DOHH2 (cell line): ENCODE data around the gene ADORA3.

Source experiments
- H3F3A ChIP-seq: fragments of 200-600 bp; sonication (generic), shearing (Covaris generic); 2 replicates; pipeline ENCODE4 v1.6.0; 2016; ENCODE audit warnings: antibody characterized with exemption, mild to moderate bottlenecking; ENCODE audit not compliant: control insufficient read depth, insufficient read depth
- H3K27ac ChIP-seq: fragments of 200-600 bp; sonication (generic); 2 replicates; pipeline ENCODE4 v1.5.1; 2014; ENCODE audit warnings: low read depth, mild to moderate bottlenecking, low read length, moderate library complexity
- H3K27me3 ChIP-seq: fragments of 200-600 bp; sonication (generic); 2 replicates; pipeline ENCODE4 v1.6.1; 2014; ENCODE audit warnings: mild to moderate bottlenecking, low read length, mixed read lengths; ENCODE audit not compliant: control insufficient read depth
- H3K36me3 ChIP-seq: fragments of 200-600 bp; sonication (generic); 2 replicates; pipeline ENCODE4 v1.6.1; 2014; ENCODE audit warnings: mild to moderate bottlenecking, low read length, moderate library complexity, mixed read lengths; ENCODE audit not compliant: control insufficient read depth
- H3K4me1 ChIP-seq: fragments of 200-600 bp; sonication (generic); 2 replicates; pipeline ENCODE4 v1.6.1; 2014; ENCODE audit warnings: mild to moderate bottlenecking, low read length, mixed read lengths; ENCODE audit not compliant: control insufficient read depth
- H3K4me2 ChIP-seq: fragments of 200-600 bp; sonication (generic); 2 replicates; pipeline ENCODE4 v1.6.0; 2014; ENCODE audit warnings: mild to moderate bottlenecking, low read length, moderate library complexity
- H3K4me3 ChIP-seq: fragments of 200-600 bp; sonication (generic); 2 replicates; pipeline ENCODE4 v1.5.1; 2014; ENCODE audit warnings: mild to moderate bottlenecking, low read length, mixed read lengths
- H3K79me2 ChIP-seq: fragments of 200-600 bp; sonication (generic); 2 replicates; pipeline ENCODE4 v1.6.1; 2014; ENCODE audit warnings: mild to moderate bottlenecking, low read length, mixed read lengths; ENCODE audit not compliant: control insufficient read depth
- H3K9me2 ChIP-seq: fragments of 200-600 bp; sonication (generic); replicated peaks from 2 replicates; pipeline ENCODE4 v1.6.1; 2014; ENCODE audit warnings: mild to moderate bottlenecking, low read length, mixed read lengths; ENCODE audit not compliant: control insufficient read depth
- H3K9me3 ChIP-seq: fragments of 200-600 bp; sonication (generic); 2 replicates; pipeline ENCODE4 v1.6.1; 2014; ENCODE audit warnings: antibody characterized with exemption, low read length, mixed read lengths; ENCODE audit not compliant: control insufficient read depth, insufficient read depth
- H4K20me1 ChIP-seq: fragments of 200-600 bp; sonication (generic); 2 replicates; pipeline ENCODE4 v1.6.0; 2014; ENCODE audit warnings: low read depth, mild to moderate bottlenecking, antibody characterized with exemption, low read length, moderate library complexity; ENCODE audit not compliant: control insufficient read depth, insufficient read depth
- EZH2phosphoT487 ChIP-seq: fragments of 200-600 bp; sonication (generic); IDR thresholded peaks from 2 replicates; pipeline ENCODE4 v1.6.1; 2017; ENCODE audit warnings: borderline replicate concordance, mild to moderate bottlenecking, antibody characterized with exemption, low read length, moderate library complexity, mixed read lengths
- TF ChIP-seq, protein P1 (sequence below): fragments of 200-600 bp; sonication (generic); IDR thresholded peaks from one replicate; pipeline ENCODE4 v1.5.1; 2014; ENCODE audit warnings: antibody characterized with exemption, mild to moderate bottlenecking, low read depth, low read length; ENCODE audit not compliant: poor library complexity, severe bottlenecking

Gene ADORA3

DNA sequence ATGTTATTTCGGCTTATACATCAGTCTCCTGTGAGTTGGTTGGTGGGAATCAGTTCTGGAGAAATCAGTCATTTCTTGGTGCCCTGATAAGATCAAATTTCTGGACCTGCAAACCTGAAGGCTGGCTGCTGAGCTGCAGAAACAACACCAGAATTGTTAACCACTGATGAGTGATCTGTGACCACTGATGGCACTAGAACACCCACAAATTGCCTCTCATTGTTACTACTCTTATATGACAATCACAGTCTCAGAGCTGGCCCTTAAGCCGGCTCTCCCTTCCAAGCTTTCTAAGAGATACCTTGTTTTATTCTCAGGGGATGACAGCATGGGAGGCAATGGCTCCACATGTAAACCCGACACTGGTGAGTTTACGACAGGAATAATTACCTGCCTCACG, 27.7 kb downstream of the ADORA3 start:
- Histone ChIP-seq H3K4me1 (peaks cover 56% of the 10 kb centered on the region), H3K4me3 (0 out of 2 replicates have a peak overlapping the region, but pooled peaks have one; percentile 0), H4K20me1 (no peaks in the 10 kb centered on the region), H3K9me2 (no peaks in the 10 kb centered on the region), H3K79me2 (no peaks in the 10 kb centered on the region), H3K36me3 (peaks cover 4% of the 10 kb centered on the region; the same call in 1 of the 2 replicates), H3K9me3 (no peaks in the 10 kb centered on the region), H3F3A (peaks cover 10% of the 10 kb centered on the region), H3K4me2 (peak overlapping the region; percentile 66), H3K27ac (no peak overlapping the region), H3K27me3 (no peaks in the 10 kb centered on the region)
- TF ChIP-seq, protein P1, sequence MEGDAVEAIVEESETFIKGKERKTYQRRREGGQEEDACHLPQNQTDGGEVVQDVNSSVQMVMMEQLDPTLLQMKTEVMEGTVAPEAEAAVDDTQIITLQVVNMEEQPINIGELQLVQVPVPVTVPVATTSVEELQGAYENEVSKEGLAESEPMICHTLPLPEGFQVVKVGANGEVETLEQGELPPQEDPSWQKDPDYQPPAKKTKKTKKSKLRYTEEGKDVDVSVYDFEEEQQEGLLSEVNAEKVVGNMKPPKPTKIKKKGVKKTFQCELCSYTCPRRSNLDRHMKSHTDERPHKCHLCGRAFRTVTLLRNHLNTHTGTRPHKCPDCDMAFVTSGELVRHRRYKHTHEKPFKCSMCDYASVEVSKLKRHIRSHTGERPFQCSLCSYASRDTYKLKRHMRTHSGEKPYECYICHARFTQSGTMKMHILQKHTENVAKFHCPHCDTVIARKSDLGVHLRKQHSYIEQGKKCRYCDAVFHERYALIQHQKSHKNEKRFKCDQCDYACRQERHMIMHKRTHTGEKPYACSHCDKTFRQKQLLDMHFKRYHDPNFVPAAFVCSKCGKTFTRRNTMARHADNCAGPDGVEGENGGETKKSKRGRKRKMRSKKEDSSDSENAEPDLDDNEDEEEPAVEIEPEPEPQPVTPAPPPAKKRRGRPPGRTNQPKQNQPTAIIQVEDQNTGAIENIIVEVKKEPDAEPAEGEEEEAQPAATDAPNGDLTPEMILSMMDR = no peak
- no peak for TF ChIP-seq EZH2phosphoT487

DNA sequence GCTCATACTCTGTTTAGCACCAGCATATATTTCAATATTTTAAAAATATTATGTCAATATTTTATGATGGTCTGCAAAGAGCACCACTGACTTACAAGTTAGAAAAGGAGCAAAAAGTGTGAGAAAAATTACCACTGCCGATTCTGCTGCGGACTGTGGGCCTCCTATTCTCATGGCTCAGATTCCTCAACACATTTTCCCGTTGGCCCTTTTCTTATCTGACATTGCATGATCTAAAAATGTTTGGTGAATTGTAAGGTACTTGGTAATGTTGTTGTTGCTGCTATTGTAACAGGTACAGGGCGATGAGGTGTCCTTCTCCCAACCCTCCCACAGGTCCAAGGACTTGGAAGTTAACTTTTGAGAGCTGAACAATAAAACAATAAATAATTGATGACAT, 28.9 kb downstream of the ADORA3 start:
- Histone ChIP-seq H3K79me2 (no peaks in the 10 kb centered on the region), H3K4me3 (peak overlapping the region; percentile 53), H3K4me2 (peak overlapping the region; percentile 66), H3K27ac (no peak overlapping the region), H3K9me2 (no peaks in the 10 kb centered on the region), H4K20me1 (no peaks in the 10 kb centered on the region), H3K9me3 (no peaks in the 10 kb centered on the region), H3K4me1 (peaks cover 68% of the 10 kb centered on the region), H3K36me3 (peaks cover 13% of the 10 kb centered on the region), H3K27me3 (no peaks in the 10 kb centered on the region), H3F3A (peaks cover 10% of the 10 kb centered on the region)
- TF ChIP-seq, protein P1 = no peak
- no peak for TF ChIP-seq EZH2phosphoT487

DNA sequence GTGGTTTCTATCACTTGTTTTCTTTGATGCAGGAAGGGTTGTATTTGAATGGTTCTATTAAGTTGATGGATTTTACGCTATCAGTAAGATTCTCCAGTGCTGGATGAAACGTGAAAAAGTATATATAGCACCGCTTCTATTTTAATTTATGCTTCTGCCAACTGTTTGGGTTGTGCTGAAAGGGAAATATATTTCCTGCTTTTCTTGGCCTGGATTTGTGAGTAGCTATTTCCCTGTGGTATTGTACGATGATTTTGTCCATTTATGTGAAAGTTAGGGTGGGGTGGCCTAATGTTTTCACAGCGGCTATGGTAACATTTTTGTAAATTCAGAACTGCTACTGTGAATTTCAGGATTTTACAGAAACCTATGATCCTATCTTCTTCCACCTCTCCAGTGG, 29.3 kb downstream of the ADORA3 start:
- peaks cover 10% of the 10 kb centered on the region for H3F3A ChIP-seq
- peaks cover 17% of the 10 kb centered on the region for H3K36me3 ChIP-seq
- H3K4me2 ChIP-seq = peak overlapping the region; percentile 66
- H3K79me2 ChIP-seq = no peaks in the 10 kb centered on the region
- H3K4me1 ChIP-seq = peaks cover 70% of the 10 kb centered on the region
- peak overlapping the region; percentile 53 for H3K4me3 ChIP-seq
- TF ChIP-seq, protein P1 = no peak
- TF ChIP-seq EZH2phosphoT487 = no peak
- H3K27me3 ChIP-seq = no peaks in the 10 kb centered on the region
- no peaks in the 10 kb centered on the region for H4K20me1 ChIP-seq
- H3K27ac ChIP-seq = no peak overlapping the region
- H3K9me3 ChIP-seq = no peaks in the 10 kb centered on the region
- no peaks in the 10 kb centered on the region for H3K9me2 ChIP-seq
